Activated B cell treated with CpG ODN at 0.5 μM for 24 hours (primary cell): ENCODE data around the gene PRKAA1. TPM values are rescaled to one million over a fixed set of nuclear protein-coding genes. Genes with fewer than 3 reads are reported as not detected.

Experiments used
- total RNA-seq: library from RNA; stranded (reverse); gene quantifications from 2 replicates; pipeline ENCODE4 v1.2.3, GENCODE V29; 2022

PRKAA1 gene
- total RNA-seq, 1 donor from 2014 or later: 69.4 TPM

Other genes starting within 250 kb of the PRKAA1 start
- gene PTGER4, start 118.5 kb downstream of the PRKAA1 start, total RNA-seq: 66.3 and 73.3 TPM in 2 replicates
- 9.0 and 9.2 TPM in 2 replicates for gene TTC33, start 42.4 kb downstream of the PRKAA1 start, total RNA-seq
- gene RPL37, start 36.8 kb upstream of the PRKAA1 start, total RNA-seq: 2,223 and 2,547 TPM in 2 replicates
- 3.7 and 4.3 TPM in 2 replicates for gene CARD6, start 43.0 kb upstream of the PRKAA1 start, total RNA-seq
- not detected in 2 replicates for gene C7, start 111.1 kb upstream of the PRKAA1 start, total RNA-seq